Left colon (tissue), 2 donors: ENCODE data around the gene IL17RC. TPM values are rescaled to one million over a fixed set of nuclear protein-coding genes. Genes with fewer than 3 reads are reported as not detected.

Source experiments
- ATAC-seq: fragments of 200-7000 bp; cut with Tn5 transposase; one replicate; pipeline ENCODE4 v1.9.1; 2020; ENCODE audit warnings: mild to moderate bottlenecking, moderate library complexity
- DNase-seq, 2 donors: peaks; one replicate each; pipeline ENCODE4 v3.0.0-alpha.2; 2020
- intact Hi-C, 2 donors: fragments of 100-400 bp; cut with DNase I in 1 of 2; cut with micrococcal nuclease in 1 of 2; formaldehyde crosslinking; loops; one replicate each; pipeline versions ENCODE4 v1.11.2 to v1.14.0; 2022; cut with DNase I, micrococcal nuclease
- total RNA-seq, 2 donors: library from RNA; stranded (reverse); fragmentation: NEBNext Ultra II Directional; extraction: Animal tissue kit (Norgen Biotek cat#: 25700); gene quantifications; one replicate each; pipeline ENCODE4 v1.2.1, GENCODE V29; 2021
- donor health status: DM: no; HTN: no; CAD: no.
- donor health status: DM: yes; HTN: yes; CAD: no.

Gene IL17RC
- total RNA-seq, 2 donors from 2014 or later, result 33.4 to 37.8 TPM

DNA sequence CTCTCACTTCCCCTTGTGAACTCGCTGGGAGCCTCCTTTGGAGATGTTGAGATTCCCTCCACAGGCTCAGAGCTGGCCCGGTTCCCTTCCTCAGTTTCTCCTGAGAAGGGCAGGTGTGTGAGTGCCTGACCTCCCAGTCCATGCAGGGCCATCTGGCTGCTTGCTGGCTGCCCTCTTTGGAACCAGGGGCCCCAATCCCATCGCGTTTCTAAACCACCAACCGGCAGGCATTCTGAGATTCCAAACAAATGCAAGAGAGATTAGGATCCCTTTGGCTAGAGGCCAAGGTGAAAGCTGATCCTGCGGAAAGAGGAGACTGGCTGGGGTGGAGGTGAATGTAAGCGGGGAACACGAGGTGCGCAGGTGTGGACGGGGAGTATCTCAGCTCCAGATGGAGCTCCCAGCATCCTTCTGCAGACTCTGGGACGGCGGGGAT, 38.2 kb downstream of the IL17RC start:
- ATAC-seq, result no peak
- intact Hi-C loops, result no loop called here

DNA sequence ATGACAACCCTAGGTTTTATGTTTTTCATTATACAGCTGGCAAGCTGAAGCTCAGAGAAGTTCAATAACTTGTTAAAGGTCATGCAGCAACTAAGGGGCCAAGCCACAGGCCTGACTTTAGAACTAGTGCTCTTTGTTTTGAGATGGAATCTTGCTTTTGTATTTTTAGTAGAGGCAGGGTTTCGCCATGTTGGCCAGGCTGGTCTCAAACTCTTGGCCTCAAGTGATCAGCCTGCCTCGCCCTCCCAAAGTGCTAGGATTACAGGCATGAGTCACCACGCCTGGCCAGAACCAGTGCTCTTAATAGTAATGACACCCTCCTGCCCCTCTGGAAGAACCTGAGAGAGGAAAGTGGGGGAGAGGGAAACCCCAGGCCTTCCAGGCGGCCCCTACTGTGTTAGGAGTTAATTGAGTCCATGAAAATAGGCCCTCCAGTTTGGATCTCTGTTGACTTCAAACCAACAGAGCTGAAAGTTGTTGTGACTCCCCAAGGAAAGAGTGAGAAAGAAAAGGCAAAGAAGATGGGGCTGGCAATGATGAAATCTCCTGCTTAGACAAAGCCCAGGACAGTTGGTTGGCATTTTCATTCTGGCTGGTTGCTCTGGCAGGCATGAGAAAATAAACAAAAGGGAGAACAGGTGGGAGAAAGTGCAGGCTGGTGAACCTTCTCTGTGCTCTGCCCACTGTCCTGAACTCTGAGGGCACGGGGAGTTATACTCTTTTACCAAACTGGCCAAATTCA, 38.9 kb downstream of the IL17RC start:
- ATAC-seq, result no peak
- DNase-seq, result no peak
- intact Hi-C loops, result no loop called here

More for the DNA sequence above, 38.2 kb downstream of the IL17RC start:
- no peak for DNase-seq

DNA sequence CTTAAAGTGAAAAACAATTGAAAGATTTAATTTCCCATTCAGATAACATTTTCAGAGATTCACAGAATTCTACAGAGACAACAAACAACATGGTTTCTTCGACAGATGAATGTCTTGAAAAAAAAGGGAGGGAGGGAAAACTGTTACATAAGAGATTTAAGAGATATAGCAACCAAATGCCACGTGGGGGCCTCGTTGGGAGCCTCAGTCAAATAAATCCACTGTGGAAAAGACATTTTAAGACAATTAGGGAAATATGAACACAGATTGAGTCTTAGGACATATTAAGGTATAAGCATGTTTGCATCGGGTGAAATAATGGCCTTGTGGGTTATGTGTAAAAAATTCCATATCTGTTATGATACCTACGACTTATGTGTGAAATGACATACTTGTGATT, 40.3 kb downstream of the IL17RC start:
- no peak for DNase-seq
- ATAC-seq, result no peak
- intact Hi-C loops, result no loop called here

DNA sequence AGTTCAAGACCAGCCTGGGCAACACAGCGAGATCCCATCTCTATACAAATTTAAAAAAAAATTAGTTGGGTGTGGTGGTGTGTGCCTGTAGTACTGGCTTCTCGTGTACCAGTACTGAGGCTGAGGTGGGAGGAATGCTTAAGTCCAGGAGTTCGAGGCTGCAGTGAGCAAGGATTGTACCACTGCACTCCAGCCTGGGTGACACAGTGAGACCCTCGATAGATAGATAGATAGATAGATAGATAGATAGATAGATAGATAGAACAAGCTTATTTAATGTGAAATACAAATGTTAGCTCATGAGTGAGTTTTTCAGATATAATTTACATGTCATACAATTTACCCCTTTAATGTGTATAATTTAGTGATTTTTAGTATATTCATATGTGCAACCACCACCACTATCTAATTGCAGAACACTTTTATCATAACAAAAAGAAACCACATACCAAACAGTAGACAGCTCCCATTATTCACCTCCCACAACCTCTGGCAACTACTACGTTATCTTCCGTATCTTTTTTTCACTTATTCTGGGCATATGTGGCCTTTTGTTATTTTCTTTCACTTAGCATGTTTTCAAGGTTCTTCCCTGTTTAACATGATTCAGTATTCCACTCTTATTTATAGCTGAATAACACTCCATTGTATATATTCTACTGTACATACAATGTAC, 48.4 kb downstream of the IL17RC start:
- intact Hi-C loops, result no loop called here
- ATAC-seq, result no peak
- DNase-seq, result no peak

DNA sequence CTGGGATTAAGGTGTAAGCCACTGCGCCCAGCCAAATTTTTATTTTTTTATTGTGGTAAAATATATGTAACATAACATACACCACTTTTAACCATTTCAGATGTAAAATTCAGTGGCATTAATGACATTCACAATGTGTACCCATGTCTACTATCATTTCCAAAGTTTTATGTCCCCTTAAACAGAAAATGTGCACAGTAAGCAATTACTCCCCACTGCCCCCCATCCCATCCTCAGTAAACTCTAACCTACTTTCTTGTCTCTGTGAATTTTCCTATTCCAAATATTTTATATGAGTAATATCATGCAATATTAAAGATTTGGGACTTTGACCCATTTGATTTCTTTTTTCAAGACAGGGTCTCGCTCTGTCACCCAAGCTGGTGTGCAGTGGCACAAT, 49.9 kb downstream of the IL17RC start:
- no peak for ATAC-seq
- intact Hi-C loops, result no loop called here
- no peak for DNase-seq

DNA sequence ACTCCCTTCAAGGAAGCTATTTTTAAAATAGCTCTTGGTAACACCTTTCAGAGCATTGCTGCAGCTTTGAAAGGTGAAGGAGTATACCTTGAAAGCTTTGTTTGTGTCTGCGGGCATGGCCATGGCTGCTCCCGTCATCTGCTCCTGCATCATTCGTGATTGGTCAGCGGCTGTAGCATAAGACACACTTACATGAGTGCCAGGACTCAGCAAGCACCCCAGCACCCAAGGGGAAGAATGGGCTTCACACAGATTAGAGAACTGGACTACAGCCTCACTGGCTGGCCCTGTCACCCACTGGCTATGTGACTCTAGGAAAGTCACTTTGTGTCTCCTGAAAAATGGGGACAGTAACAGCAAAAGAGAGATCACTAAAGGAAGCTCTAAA, 52.7 kb downstream of the IL17RC start:
- ATAC-seq, result no peak
- DNase-seq, result no peak
- intact Hi-C loops, result no loop called here

DNA sequence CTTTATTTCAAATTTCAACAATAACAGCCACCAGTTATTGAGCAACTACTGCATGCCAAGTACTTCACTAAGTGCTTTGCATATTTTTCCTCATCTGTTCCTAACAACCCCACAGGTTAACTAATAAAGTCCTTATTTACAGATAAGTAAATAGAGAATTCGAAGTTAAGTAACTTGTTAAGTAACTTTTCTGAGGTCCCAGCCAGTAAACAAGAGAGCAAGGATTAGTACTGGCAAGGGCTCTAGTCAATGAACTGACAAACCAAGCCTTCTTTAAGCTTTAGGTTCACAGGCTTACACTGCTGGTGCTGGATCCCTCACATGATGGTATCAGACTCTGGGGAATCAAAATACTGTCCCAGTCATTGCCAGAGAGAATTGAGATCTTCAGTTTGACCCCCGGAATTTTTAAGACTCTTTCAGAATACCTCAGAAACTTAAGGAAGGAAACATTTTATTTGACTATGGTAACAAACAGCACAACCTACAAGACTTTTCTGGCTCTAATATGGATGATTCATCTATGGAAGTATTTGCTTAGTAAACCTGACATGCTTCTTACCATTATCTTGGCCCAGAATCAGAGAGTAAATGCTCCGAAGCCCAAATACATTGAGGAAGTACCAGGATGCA, 53.2 kb downstream of the IL17RC start:
- intact Hi-C loops, result no loop called here
- ATAC-seq (no peak), DNase-seq (no peak)

DNA sequence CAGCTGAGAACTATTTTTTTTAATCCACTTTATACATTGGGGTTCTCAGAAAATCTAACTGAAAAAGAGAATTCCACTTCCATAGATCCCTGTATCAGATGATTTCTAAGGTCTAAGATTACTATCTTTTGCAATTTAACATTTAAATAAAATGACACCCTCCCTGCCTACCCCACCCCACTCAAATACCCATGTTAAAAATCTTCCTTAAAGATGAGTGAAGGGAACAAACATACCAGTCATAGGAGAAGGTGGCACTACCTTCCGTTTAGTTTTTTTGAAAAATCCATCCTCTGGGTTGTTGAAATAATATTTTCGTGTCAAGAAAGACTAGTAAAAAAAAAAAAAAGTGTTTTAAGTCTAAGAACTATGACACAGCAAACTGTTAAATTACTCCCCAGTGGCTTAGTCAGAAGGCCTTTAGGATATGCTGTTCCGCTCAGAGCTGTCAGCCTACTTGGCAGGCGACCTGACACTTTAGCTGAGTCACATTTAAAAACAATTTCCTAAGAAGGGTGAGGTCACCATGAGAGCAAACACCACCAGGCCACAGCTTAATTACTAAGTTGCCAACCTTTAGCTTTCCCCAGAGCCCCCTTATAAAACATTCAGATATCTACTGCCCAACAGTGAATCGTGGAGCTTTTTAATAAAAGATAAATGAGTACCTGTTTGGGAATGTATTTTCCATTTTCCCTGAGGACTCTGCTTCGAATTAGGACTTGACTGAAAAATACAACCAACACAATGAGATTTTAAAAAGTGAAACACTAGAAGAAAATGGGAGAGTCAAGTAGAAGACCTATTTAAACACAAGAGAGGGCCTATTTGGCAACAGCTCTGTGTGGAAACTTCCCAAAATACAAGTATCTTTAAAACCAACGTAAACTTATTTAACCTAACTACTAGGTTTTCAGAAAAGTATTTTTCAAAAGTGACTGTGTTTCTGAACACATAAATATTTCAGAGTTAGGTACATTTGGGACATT, 60.1 kb downstream of the IL17RC start:
- DNase-seq (peak; percentile 13 to 60), ATAC-seq (peak; percentile 84)
- intact Hi-C loops, result no loop called here

DNA sequence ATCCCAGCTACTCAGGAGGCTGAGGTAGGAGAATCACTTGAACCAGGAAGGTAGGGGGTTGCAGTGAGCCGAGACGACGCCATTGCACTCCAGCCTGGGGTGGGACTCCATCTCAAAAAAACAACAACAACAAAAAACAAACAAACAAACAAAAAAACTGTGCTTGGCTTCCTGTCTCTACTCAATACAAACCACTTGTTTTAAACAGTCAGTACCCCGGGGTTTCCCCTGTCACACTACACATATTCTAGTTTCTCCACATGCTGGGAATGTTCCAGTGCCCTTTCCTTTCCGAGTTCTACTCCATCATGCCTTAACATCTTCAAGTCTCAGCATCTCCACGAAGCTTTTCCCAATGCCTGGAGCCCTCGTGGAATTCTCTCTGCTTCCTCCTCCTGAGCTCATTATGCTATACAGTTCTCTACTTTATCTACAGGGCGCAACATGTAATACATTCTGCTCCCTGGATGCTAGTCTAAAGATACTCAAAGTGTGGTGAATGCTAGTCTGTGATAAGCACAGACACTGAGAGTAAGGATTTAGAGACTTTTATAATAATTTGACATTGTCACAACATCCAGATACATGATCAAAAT, 61.9 kb downstream of the IL17RC start:
- intact Hi-C loops, result no loop called here
- ATAC-seq, result no peak
- DNase-seq, result no peak

DNA sequence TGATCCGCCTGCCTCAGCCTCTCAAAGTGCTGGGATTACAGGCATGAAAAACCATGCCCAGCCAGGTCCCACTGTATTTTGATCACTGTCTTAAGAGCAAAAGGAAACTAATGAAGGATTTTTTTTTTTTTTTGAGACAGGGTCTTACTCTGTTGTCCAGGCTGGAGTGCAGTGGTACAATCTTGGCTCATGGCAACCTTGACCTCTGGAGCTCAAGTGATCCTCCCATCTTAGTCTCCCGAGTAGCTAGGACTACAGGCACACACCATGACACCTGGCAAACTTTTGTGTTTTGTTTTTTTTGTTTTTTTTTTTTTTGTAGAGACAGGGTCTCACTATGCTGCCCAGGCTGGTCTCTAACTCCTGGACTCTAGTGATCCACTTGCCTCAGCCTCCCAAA, 63.4 kb downstream of the IL17RC start:
- ATAC-seq, result no peak
- no peak for DNase-seq
- intact Hi-C loops, result no loop called here

Other genes with a start within 250 kb of the IL17RC start
- not detected for gene CPNE9, start 213.3 kb upstream of the IL17RC start, total RNA-seq
- 10 to 100 TPM; 14.0 to 15.9 TPM for gene BRPF1, start 185.4 kb upstream of the IL17RC start, total RNA-seq
- 10 to 100 TPM; 23.8 to 25.0 TPM for gene OGG1, start 167.1 kb upstream of the IL17RC start, total RNA-seq
- gene CAMK1, start 147.2 kb upstream of the IL17RC start, total RNA-seq, result 10 to 100 TPM in 1 of 2 donors, 1 to 10 TPM in 1; 8.2 to 10.9 TPM
- gene TADA3, start 124.6 kb upstream of the IL17RC start, total RNA-seq, result 10 to 100 TPM; 54.1 to 67.0 TPM
- 100 to 1,000 TPM; 215 to 222 TPM for gene ARPC4, start 124.0 kb upstream of the IL17RC start, total RNA-seq
- gene TTLL3, start 106.8 kb upstream of the IL17RC start, total RNA-seq, result 10 to 100 TPM; 40.2 to 47.1 TPM
- gene RPUSD3, start 73.1 kb upstream of the IL17RC start, total RNA-seq, result 10 to 100 TPM; 27.3 to 29.9 TPM
- 10 to 100 TPM; 24.6 to 26.2 TPM for gene CIDEC, start 36.8 kb upstream of the IL17RC start, total RNA-seq
- 10 to 100 TPM; 40.9 to 41.7 TPM for gene JAGN1, start 26.5 kb upstream of the IL17RC start, total RNA-seq
- 10 to 100 TPM; 87.3 to 88.7 TPM for gene IL17RE, start 14.2 kb upstream of the IL17RC start, total RNA-seq
- gene CRELD1, start 16.7 kb downstream of the IL17RC start, total RNA-seq, result 10 to 100 TPM; 18.8 to 23.8 TPM
- gene PRRT3, start 35.3 kb downstream of the IL17RC start, total RNA-seq, result 1 to 10 TPM; 1.1 to 1.2 TPM
- gene EMC3, start 69.7 kb downstream of the IL17RC start, total RNA-seq, result 10 to 100 TPM; 82.5 to 88.5 TPM
- 10 to 100 TPM in 1 of 2 donors, 1 to 10 TPM in 1; 5.1 to 10.0 TPM for gene FANCD2, start 109.3 kb downstream of the IL17RC start, total RNA-seq
- gene FANCD2OS, start 191.2 kb downstream of the IL17RC start, total RNA-seq, result not detected
- gene BRK1, start 198.6 kb downstream of the IL17RC start, total RNA-seq, result 10 to 100 TPM; 79.7 to 84.8 TPM
- gene VHL, start 224.7 kb downstream of the IL17RC start, total RNA-seq, result 10 to 100 TPM; 36.4 to 37.6 TPM
- gene IRAK2, start 247.8 kb downstream of the IL17RC start, total RNA-seq, result 1 to 10 TPM; 1.7 to 3.4 TPM